ENCODE measurements around the gene HOXA11. TPM values are rescaled to one million over a fixed set of nuclear protein-coding genes. Genes with fewer than 3 reads are reported as not detected.

Gene HOXA11
- total RNA-seq, 6 experiments from 2014 or later, result 33.1 to 42.1 (median 39.1) TPM

- Mint-ChIP-seq H3K4me3 (no peak overlapping the region), H3K9me3 (no peaks in the 10 kb centered on the region), H3K27me3 (ENCODE audit: insufficient read depth) (peaks cover 3% of the 10 kb centered on the region; the same call in 1 of the 2 replicates), H3K36me3 (ENCODE audit: low read depth) (peaks cover 23% of the 10 kb centered on the region), H3K27ac (no peak overlapping the region), H3K4me1 (ENCODE audit: low read depth) (peaks cover 13% of the 10 kb centered on the region)
- no peak for DNase-seq
- no peak for TF ChIP-seq CTCF (IDR thresholded peaks at IDR 0.05)
These were observed 44.7 kb downstream of the HOXA11 start for GRCh38 chr7:27140126-27140857.

- Mint-ChIP-seq H3K4me3 (no peak overlapping the region), H3K27ac (no peak overlapping the region), H3K36me3 (ENCODE audit: low read depth) (peaks cover 19% of the 10 kb centered on the region), H3K9me3 (no peaks in the 10 kb centered on the region), H3K27me3 (ENCODE audit: insufficient read depth) (peaks cover 3% of the 10 kb centered on the region; the same call in 1 of the 2 replicates), H3K4me1 (ENCODE audit: low read depth) (peaks cover 20% of the 10 kb centered on the region)
- no peak for DNase-seq
- no peak for TF ChIP-seq CTCF (IDR thresholded peaks at IDR 0.05)
These were observed 45.5 kb downstream of the HOXA11 start for GRCh38 chr7:27139334-27140125.

GRCh38 chr7:27138985-27139333 is 46.1 kb downstream of the HOXA11 start:
- Mint-ChIP-seq H3K4me3 (no peak overlapping the region), H3K36me3 (ENCODE audit: low read depth) (peaks cover 19% of the 10 kb centered on the region)
- TF ChIP-seq CTCF (IDR thresholded peaks at IDR 0.05), result no peak

GRCh38 chr7:27138472-27138871 is 46.6 kb downstream of the HOXA11 start:
- Mint-ChIP-seq H3K27ac (no peak overlapping the region), H3K27me3 (ENCODE audit: insufficient read depth) (peaks cover 3% of the 10 kb centered on the region; the same call in 1 of the 2 replicates), H3K4me1 (ENCODE audit: low read depth) (peaks cover 30% of the 10 kb centered on the region)

More at GRCh38 chr7:27138985-27139333, 46.1 kb downstream of the HOXA11 start:
- Mint-ChIP-seq H3K27me3 (ENCODE audit: insufficient read depth) (peaks cover 3% of the 10 kb centered on the region; the same call in 1 of the 2 replicates), H3K4me1 (ENCODE audit: low read depth) (peaks cover 26% of the 10 kb centered on the region), H3K27ac (no peak overlapping the region), H3K9me3 (no peaks in the 10 kb centered on the region)
- no peak for DNase-seq

More at GRCh38 chr7:27138472-27138871, 46.6 kb downstream of the HOXA11 start:
- no peak for DNase-seq
- Mint-ChIP-seq H3K9me3 (no peaks in the 10 kb centered on the region), H3K36me3 (ENCODE audit: low read depth) (peaks cover 19% of the 10 kb centered on the region), H3K4me3 (no peak overlapping the region)
- TF ChIP-seq CTCF (IDR thresholded peaks at IDR 0.05), result no peak

Data from HFFc6 (cell line).